CD4-positive, alpha-beta T cell treated with Interleukin-6 at 100 ng/mL for 8 hours (primary cell): Measurements from ENCODE around the gene NSD1.

ENCODE experiments used
- DNase-seq: peaks from one replicate; pipeline ENCODE4 v3.0.0-alpha.2; 2020; ENCODE audit warnings: mixed read lengths, low spot score

NSD1 gene

DNA sequence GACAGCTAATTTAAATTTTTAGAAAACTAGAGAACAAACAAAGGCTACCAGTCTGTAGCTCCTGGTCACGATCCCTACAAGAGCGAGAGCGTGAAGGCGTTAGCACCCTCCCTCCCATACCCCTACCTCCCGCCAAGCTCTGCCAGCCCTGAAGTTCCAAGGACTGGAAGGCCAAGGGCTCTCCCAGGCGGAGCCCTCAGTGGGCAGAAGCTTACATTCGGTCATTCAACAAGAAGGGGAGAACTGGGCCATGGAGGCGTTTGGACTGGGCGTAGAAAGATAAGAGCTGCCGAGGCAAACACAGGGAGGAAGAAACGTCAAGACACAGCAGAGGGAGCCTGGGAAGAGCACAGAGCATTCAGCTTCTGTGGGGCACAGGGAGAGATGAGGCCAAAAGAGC is 175.2 kb downstream of the NSD1 start:
- DNase-seq: no peak

DNA sequence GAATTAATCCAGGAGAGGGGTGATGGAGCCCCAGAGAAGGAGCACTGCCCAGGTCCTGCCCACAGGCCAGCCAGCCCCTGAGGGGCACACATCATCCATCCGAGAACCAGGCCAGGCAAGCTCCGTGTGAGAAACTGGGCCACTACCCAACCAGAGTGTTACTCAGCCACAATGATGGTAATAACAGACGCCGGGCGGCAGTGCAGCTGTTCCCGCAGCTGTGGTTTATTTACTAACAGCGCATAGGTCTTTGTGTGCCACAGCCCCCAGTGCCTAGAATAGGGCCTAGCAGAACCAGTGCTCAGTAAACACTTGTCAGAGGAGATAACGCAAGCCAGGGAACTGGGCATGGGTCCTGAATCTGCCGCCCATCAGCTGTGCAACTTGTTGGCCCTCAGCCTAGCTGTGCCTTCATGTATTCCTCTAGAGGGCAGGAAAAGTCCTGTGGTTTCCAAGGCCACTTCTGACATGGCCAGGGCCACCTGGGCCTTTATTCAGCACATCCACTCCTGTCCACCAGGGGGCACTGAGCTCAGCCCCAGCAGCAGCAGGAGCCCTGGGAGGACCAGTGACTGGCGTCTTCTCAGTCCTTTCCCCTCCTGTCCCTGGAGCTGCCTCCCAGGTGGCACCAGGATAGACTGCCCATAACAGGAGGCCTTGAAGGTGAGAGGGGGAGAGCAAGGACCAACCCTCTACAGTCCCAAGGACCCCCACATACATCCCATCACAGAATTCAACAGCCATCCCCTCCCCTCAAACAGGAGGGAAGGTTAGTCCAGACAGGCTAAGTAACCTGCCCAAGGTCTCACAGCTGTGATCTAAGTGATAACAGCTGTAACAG is 176.0 kb downstream of the NSD1 start:
- peak; percentile 71 for DNase-seq

DNA sequence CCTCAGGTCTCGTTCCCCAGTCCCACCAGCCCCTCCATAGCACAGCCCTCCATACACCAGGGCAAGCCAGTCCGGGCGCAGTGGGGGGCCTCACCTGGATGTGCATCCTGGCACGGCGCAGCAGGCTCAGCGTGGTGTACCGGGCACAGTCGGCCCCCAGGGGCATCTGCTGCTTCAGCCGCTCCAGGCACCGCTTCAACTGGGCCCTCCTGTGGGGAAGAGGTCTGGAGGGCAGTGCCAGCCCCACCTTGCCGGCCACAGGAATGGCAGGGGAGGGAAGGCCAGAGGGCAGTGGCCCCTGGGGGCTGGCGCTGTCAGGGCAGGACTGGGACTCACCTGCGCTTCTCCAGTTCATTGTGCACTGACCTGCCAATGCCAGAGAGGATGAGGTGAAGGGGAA is 176.8 kb downstream of the NSD1 start:
- no peak for DNase-seq

DNA sequence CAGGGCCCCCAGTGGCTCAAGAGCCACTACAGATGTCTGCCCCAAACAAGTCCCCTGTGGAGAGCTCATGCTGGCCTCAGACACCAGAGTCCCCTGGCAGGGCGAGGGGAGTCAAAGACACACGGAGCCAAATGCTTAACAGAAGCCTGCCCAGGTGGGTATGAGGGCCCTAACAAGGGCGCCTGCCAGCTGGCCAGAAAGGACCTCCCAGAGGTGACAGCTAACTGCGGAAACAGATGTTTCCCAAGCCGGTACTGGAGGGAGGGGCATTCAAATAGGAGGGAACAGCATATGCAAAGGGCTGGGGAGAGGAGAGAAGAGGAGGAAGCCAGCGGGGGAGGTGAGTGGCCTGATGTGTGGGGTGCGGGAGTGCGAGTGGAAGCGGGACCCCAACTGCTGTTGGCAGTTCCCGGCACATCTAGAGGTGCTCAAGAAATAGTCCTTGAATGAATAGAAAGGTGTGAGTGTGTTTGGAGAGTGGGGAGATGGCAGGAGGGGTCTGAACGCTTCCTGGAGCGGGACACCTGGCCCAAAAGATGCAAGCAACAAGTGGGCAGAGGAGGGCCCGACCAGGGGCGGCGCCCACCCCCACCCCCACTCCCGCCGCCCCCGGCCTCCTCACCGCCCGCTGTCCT is 177.3 kb downstream of the NSD1 start:
- no peak for DNase-seq

DNA sequence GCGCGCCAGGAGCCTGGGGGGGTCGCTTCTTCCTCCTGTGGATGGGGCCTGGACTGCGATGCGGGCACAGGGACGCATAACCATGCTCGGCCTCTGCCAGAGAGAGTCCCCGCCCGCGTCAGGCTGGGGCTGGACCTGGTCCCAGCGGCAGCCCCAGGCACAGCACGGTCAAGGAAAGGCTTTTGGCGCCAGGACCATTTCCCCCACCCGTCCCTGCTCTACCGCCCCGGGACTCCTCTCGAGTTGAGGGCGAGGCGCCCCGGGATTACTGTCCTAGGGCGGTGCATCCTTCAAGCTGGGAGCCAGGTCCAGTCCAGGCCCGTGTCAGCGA is 177.8 kb downstream of the NSD1 start:
- DNase-seq: no peak

DNA sequence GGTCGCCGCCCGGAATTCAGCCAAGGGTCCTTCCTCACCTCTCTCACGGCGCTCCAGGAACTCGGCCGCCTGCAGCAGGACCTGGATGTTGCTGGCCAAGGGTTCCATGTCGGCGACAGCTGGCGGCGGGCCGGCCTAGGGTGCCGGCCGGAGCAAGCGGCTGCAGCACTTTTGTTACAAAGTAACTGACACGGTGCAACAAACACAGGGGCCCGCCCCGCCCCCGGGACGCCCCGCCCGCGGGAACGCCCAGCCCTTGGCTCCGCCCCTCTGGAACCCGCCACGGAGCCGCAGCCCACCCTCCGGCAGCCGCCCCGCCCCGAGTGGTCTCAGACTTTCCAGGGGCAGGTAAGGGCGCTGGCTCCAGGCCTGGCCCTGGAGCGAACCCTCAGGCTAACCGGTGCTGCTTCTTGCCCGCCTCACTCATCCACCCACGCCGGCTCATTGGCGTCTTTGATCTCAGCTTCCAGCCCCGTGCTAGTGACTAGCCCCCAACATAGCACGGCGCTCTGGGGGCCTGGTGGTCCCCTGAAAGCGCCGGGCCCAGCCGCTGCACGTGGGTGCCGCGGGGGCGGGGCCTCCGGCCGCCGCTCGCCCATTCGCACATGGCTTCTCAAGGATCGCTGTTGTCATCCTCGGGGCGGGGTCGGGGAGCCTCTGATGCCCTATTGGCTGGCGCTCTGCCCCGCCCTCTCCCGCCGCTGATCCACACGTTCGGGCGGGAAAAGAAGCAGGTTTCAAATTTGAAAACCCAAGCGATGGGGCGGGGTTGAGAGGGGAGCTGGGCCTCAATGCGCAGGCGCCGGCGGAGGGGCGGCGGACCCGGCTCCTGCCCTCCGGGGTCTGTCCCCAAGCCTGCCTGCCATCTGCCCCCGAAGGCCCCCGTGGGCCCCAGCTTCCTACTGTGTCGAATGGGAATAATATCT is 178.4 kb downstream of the NSD1 start, which contains the start of gene MXD3:
TSS of gene MXD3 (minus strand) at position 176 of the 926 bp plus-strand sequence. CDS start at position 108, 68 bp downstream.
- DNase-seq: peak; percentile 93

DNA sequence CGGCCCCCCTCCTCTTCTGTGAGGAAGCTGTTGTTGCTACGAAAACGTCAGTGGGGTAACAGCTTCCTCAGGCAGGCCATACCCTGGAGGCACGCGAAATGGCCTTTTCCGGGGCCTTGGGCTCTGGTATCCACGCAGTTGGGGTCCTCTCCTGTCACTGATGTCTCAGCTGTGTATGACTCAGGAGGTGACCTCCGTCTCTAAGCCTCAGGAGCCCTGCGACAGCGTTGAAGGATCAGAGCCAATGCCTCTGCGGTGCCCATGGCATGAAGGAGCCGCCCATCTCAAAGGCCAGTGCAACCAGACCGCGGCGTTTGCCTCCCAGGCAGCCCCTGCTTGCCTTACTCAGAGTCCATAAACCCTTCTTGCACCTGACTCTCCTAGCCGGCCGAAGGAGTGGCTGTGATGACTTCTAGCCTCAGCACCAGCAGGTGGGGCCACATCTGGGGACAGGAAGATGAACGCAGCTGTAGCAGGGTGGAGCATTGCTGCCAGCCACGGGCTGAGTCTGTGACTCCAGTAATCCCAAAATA is 179.1 kb downstream of the NSD1 start:
- no peak for DNase-seq

DNA sequence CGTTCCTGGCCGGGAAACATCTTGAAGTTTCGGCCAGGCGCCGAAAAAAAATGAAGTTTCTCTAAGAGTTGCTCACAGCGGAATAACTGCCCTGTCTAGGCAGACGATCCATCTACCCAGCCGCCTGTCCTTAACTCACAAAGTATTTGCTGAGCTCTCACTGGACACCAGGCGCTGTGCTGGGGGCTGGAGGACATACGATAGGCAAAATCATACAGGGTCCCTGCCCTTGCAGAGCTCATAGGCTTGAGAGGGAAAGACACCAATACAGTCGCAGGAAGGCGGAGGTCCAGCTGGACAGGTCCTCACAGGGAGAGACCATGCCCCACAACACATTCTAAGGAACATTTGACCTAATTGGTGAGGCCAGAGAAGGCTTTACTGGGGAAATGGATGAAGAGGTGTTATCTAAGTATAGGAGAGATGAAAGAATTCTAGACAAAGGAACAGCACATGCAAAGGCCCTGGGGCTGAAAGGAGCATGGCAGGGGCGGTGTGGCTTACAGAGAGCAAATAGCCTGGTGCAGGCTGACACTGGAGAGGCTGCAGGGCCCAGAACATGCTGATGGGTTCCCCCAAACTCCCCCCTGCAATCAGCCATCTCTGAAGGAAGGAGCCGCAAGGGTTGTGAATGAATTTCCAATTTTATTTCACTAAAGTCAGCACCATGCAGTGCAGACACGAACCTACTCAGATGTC is 180.1 kb downstream of the NSD1 start:
- DNase-seq: no peak

DNA sequence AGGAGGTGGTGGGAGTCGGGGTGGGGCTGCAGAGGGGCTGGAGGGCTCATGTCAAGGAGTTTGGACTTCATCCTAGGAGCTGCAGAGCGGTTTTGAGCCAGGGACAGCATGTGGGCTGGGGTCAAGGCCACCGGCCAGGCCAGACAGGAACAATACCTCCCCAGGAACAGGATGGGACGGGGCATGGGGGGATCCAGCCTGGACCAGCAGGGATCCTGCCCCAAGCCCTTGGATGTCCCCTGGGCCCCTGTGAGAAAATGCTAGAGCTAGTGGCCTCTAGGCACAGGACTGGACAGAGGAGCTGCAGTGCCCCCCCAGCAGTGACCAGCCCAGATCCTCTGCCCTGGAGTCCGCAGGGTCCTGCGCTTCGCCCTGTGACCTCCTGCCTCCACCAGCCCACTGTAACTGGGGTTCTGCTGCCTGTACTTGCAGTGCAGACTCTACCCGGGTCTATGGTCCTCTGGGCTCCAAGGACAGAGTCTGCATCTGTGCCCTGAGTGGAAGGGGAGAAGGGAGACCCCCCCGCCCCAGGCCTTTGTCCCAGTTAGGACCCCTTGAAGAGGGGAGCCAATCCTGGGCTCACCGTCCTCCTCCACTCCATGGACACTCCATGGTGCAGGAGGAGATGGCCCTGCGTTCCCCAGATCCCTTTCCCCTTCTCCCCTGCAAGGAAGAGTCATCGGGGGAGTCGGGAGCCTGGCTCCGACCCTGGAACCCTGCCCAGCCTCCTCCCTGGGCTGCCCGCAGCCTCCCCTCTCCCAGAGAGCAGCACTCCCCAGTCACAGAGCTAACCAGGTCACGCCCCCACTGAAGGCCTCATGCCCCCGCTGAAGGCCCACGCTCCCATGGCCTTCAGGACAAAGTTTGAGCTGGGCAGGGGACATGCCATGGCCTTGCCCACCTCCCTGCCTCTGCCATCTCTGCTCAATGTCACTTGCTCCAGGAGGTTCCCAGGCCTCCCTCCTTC is 181.1 kb downstream of the NSD1 start:
- DNase-seq: no peak

DNA sequence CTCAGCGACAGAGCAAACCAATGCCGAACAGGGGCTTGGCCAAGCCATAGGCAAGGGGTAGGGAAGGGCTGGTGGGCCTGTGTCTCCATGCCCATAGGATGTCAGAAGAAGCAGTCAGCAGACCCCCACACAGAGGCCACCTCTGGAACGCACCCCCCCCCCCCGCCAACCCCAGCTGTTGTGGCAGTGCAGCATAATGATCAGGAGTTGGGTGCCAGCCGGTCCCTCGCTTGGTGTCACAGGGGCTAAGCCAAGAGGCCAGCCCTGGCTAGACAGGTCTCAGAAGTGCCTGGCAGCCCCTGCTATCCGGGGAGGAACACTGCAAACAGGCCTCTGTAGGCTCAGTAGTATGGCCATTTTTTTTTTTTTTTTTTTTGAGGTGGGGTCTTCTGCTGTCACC is 181.8 kb downstream of the NSD1 start:
- no peak for DNase-seq

DNA sequence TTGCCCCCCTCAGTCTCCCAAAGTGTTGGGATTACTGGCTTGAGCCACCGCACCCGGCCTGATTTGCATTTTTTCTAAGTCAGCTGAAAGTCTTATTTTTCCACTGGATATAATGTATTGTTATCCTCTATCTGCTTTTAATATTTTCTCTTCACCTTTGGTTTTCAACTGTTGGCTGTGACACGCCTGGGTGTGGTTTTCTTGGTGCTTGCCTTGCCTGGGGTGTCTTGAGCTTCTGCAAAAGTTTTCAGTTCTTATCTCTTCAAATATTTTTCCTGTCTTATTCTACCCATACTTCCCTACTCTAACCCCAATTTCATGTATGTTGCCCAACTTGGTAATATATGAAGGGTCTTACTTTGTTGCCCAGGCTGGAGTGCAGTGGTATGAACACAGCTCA is 182.4 kb downstream of the NSD1 start:
- DNase-seq: no peak

DNA sequence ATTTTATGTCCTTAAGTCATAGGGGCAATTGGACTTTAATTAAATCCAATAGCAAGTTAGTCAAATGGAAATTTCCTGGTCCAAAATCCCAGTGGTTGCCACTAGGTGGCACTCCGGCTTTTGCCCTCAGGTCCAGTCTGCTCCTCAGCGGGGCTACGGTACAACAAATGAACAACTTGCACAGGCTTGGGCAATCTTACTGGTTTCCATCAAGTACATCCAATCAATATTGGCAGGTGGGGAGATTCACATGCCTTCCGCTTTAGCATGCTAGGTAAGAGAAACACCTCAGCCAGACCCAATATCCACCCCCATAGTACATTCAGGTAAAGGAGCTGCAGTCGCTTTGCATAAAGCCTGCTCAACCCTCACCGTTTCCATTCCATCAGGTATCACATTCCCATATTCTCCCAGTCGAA is 184.4 kb downstream of the NSD1 start:
- peak; percentile 78 for DNase-seq

DNA sequence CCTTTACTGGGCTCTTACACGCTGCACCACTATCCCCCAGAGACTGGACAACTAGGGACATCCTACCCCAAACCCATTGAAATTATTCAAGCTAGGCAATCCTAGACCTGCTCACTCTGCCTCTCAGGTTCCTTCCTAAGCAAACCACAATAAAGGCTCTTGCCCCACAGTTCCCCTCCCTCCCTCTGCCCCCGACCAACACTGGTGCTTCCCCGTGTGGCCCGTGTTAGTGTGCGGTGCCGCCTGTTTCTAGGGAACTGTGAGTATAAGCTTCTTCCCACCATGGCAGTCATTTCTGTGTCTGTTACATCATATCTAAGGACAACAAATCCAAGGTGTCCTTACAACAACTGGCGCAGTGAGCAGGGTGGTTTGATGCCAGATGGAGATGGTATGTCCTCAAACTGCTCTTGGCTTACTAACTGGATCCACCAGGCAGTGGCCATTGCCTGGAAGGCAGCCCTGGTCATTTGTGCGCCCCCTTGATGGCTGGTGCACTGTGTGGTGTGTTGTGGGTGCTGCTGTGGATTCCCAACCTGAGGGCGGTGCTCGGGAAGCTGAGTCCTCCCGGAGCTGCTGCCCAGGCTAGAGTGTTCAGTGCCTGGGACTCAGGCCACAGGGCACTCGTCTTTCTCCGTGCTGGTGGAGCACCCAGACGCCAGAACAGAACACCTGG is 186.5 kb downstream of the NSD1 start:
- DNase-seq: no peak

DNA sequence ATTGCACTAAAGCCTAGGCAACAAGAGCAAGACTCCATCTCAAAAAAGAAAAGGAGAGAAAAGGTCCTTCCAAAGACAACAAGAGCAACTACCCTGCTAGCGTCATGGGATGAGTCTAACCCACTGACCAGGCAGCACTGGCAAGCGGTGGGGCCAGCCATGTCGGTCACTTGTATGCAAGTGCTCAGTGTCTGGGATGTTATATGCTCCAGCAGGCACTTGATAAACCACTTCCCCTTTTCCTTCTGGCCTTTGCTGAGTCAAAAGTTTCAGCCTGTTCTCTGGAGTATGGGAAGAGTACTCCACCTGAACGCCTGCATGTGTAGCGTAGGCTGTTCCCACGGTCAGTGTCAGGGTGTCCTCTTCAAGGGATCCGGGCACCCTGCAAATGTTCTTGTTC is 187.3 kb downstream of the NSD1 start:
- DNase-seq: no peak

DNA sequence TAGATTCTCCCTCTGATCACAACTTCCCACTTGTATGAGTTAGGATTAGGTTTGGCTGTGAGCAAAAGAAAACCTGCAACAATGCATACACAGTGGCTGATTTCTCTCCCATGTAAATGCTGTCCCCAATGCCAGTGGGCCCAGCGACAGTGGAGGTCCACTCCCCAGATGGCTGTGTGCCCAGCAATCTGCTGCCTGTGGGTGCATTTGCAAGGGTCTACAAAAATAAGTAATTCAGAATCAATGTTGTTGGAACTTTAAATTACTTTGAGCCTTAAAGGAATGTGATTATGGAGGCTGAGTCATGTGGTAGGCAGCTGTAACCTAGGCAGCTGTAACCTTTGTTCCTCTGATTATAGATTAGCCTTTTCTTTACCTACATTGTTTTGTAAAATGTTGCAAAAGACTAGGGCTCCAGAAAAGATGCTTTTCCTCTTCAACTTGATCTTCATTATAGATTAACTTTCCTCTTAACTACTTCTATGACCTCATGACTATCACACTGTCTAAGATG is 192.4 kb downstream of the NSD1 start:
- no peak for DNase-seq

DNA sequence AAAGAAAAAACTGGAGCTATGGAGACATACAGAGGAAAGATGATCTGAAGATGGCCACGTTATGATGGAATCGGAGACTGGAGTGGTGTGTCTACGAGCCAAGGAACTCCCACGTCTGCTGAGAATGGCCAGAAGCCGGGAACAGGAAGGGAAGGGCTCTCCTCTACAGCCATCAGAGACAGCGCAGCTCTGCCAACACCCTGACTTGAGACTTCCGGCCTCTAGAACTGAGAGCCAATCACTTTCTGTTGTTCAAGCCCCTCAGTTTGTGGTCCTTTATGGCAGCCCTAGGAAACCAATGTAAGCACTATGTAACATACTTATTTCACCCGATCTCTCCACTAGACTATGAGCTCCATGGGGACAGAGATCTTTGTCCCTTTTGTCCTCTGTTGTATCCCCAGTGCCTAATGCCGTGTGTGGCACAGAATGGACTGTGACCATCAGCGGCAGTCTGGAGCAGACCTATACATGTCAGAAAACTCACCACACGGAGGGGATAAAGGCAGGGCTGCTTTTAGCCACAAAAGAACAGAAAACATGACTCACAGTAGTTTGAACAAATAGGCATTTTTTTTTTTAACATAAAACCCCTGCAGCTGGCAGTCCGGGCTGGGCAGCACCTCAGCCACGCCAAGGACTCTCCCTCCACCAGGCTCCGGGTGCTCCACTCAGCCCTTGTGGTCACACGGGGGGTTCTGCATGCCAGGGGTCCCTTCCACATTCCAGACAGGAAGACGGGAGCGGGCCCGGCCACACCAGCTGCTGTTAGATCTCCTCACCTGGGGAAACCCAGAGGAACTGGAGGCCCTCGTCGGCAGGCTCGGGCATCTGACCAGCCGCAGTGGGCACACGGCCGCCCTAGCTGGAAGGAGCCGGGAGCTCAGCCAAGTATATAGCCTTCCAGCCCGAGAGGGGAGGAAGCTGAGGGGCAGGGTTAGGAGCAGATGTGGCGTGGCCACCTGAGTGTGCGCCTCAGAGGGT is 194.3 kb downstream of the NSD1 start:
- no peak for DNase-seq

DNA sequence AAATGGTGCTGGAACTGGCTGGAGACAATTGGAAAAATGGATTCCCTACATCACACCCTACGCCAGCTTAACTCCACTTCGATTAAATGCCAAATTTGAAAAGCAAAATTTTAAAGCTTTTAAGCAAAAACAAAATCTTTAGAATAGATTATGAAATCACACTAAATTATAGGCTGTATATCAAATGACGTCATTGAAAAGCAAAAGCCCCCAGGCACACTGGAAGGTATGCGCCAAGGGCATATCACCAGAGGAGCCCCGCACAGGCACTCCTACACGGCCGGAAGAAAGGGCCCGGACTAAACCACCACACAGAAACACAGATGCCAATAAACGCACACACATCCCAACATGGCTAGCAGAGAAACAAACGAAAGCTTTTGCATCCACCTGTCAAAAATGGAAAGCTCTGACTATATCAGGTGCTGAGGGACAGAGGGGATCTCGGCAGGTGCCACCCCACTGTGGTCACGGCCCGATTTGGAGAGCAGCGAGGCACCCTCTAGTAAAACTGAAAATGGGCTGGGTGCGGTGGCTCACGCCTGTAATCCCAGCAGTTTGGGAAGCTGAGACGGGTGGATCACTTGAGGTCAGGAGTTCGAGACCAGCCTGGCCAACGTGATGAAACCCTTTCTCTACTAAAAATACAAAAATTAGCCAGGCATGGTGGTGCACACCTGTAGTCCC is 195.1 kb downstream of the NSD1 start:
- no peak for DNase-seq

DNA sequence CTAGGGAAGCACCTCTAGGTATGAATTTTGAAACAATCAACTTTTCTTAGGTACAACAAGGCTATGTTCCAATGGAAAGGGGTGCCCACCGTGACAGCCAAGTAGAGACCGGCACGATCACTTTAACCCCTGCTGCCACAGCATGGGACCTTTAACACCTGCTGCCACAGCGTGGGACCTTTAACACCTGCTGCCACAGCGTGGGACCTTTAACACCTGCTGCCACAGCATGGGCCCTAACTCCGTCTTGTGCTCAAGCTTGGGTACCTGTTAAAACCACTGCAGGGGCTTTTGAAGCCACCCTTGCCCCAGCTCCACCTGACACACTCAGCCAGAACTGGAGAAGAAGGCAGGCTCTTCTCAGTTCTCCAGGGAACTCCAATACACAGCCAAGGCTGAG is 196.3 kb downstream of the NSD1 start:
- DNase-seq: no peak
